ENCODE data around the gene SPOCK1. TPM values are rescaled to one million over a fixed set of nuclear protein-coding genes. Genes with fewer than 3 reads are reported as not detected.
"Not testable (repeated sequence)": the region's sequence is repeated elsewhere in the genome, so short reads cannot be mapped to it uniquely, and the experiment has no call there.

Gene SPOCK1
- total RNA-seq, 1 experiment from 2014 or later: 0.27 TPM

- H4K20me1 ChIP-seq (ENCODE audit: insufficient read depth): no peaks in the 10 kb centered on the region
- DNase-seq (ENCODE audit: low read depth, low spot score): no peak
- no peak for ATAC-seq
- H3K27me3 ChIP-seq (ENCODE audit: insufficient read depth, low read length): peaks cover 31% of the 10 kb centered on the region
- H3K4me2 ChIP-seq (ENCODE audit: low read length): no peak overlapping the region
- no peak for TF ChIP-seq ELF1 (IDR thresholded peaks at IDR 0.05; ENCODE audit: borderline replicate concordance, low read depth)
- TF ChIP-seq SP1 (IDR thresholded peaks at IDR 0.05; ENCODE audit: low read depth): no peak
- H3K4me3 ChIP-seq (replicated peaks in 1 of 2; ENCODE audit: low read depth in 1 of 2, low read length in 2 of 2): no peak overlapping the region
- intact Hi-C loops (cut with micrococcal nuclease): no loop called here
- H3K27ac ChIP-seq (ENCODE audit: low read depth, low read length): no peak overlapping the region
- no peaks in the 10 kb centered on the region for H3K79me2 ChIP-seq (ENCODE audit: insufficient read depth, low read length)
- no peaks in the 10 kb centered on the region for H3K36me3 ChIP-seq (ENCODE audit: control insufficient read depth in 1 of 2, insufficient read depth in 2 of 2, low read length in 2 of 2)
- H3K9ac ChIP-seq (ENCODE audit: low read length): no peak overlapping the region
- H3K9me3 ChIP-seq (ENCODE audit: control insufficient read depth in 1 of 2, insufficient read depth in 1 of 2, low read depth in 1 of 2, low read length in 2 of 2): no peaks in the 10 kb centered on the region
- POLR2A ChIA-PET: no interaction called here
- no peaks in the 10 kb centered on the region for H3K4me1 ChIP-seq (ENCODE audit: control insufficient read depth in 1 of 2, insufficient read depth in 2 of 2, low read length in 2 of 2)
- no peak overlapping the region for H2AFZ ChIP-seq (ENCODE audit: low read depth, low read length, poor library complexity, severe bottlenecking)
- CTCF ChIA-PET: no interaction called here
- H3K9me2 ChIP-seq (ENCODE audit: insufficient read depth): no peaks in the 10 kb centered on the region
- BruUV-seq (replicated peaks): no TSS peak
- RAD21 ChIA-PET (ENCODE audit: low non-redundant PET in 1 of 2, low total read pairs in 2 of 2, uncharacterized antibody in 2 of 2, unreplicated experiment in 2 of 2): interaction anchor here in 1 of 2 experiments (1.0 kb wide), 1 partner anchor 181 kb away, joined by 4 read pairs; no protein-coding TSS in a partner anchor
These were observed 2.1 kb upstream of the SPOCK1 start for GRCh38 chr5:137501226-137501625.

GRCh38 chr5:137500615-137501225 is 1.6 kb upstream of the SPOCK1 start:
- no peaks in the 10 kb centered on the region for H4K20me1 ChIP-seq (ENCODE audit: insufficient read depth)
- BruUV-seq (replicated peaks): no TSS peak
- no peak overlapping the region for H3K9ac ChIP-seq (ENCODE audit: low read length)
- no peaks in the 10 kb centered on the region for H3K79me2 ChIP-seq (ENCODE audit: insufficient read depth, low read length)
- no peak for ATAC-seq
- intact Hi-C loops (cut with micrococcal nuclease): no loop called here
- no peaks in the 10 kb centered on the region for H3K9me2 ChIP-seq (ENCODE audit: insufficient read depth)
- ChIA-PET RAD21 (ENCODE audit: low non-redundant PET in 1 of 2, low total read pairs in 2 of 2, uncharacterized antibody in 2 of 2, unreplicated experiment in 2 of 2) (no interaction called here), POLR2A (no interaction called here), CTCF (no interaction called here)
- no peak overlapping the region for H2AFZ ChIP-seq (ENCODE audit: low read depth, low read length, poor library complexity, severe bottlenecking)
- no peak for TF ChIP-seq EZH2phosphoT487 (IDR thresholded peaks at IDR 0.05; ENCODE audit: borderline replicate concordance)
- no peak for TF ChIP-seq SIN3A (IDR thresholded peaks at IDR 0.05; ENCODE audit: low read depth)
- TF ChIP-seq, protein P1, sequence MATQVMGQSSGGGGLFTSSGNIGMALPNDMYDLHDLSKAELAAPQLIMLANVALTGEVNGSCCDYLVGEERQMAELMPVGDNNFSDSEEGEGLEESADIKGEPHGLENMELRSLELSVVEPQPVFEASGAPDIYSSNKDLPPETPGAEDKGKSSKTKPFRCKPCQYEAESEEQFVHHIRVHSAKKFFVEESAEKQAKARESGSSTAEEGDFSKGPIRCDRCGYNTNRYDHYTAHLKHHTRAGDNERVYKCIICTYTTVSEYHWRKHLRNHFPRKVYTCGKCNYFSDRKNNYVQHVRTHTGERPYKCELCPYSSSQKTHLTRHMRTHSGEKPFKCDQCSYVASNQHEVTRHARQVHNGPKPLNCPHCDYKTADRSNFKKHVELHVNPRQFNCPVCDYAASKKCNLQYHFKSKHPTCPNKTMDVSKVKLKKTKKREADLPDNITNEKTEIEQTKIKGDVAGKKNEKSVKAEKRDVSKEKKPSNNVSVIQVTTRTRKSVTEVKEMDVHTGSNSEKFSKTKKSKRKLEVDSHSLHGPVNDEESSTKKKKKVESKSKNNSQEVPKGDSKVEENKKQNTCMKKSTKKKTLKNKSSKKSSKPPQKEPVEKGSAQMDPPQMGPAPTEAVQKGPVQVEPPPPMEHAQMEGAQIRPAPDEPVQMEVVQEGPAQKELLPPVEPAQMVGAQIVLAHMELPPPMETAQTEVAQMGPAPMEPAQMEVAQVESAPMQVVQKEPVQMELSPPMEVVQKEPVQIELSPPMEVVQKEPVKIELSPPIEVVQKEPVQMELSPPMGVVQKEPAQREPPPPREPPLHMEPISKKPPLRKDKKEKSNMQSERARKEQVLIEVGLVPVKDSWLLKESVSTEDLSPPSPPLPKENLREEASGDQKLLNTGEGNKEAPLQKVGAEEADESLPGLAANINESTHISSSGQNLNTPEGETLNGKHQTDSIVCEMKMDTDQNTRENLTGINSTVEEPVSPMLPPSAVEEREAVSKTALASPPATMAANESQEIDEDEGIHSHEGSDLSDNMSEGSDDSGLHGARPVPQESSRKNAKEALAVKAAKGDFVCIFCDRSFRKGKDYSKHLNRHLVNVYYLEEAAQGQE (IDR thresholded peaks at IDR 0.05; ENCODE audit: low read depth): no peak
- TF ChIP-seq ZFX (IDR thresholded peaks at IDR 0.05): no peak
- no peak for TF ChIP-seq CEBPB (IDR thresholded peaks at IDR 0.05; ENCODE audit: low read depth)
- TF ChIP-seq ZNF274 (IDR thresholded peaks at IDR 0.05; ENCODE audit: low read depth, low read length): no peak
- no peak for TF ChIP-seq FOSL1 (IDR thresholded peaks at IDR 0.05; ENCODE audit: low read depth)
- DNase-seq (ENCODE audit: low read depth, low spot score): no peak
- H3K4me3 ChIP-seq (replicated peaks in 1 of 2; ENCODE audit: low read depth in 1 of 2, low read length in 2 of 2): no peak overlapping the region
- no peak overlapping the region for H3K27ac ChIP-seq (ENCODE audit: low read depth, low read length)
- peaks cover 36% of the 10 kb centered on the region for H3K27me3 ChIP-seq (ENCODE audit: insufficient read depth, low read length)
- H3K4me1 ChIP-seq (ENCODE audit: control insufficient read depth in 1 of 2, insufficient read depth in 2 of 2, low read length in 2 of 2): no peaks in the 10 kb centered on the region
- no peaks in the 10 kb centered on the region for H3K36me3 ChIP-seq (ENCODE audit: control insufficient read depth in 1 of 2, insufficient read depth in 2 of 2, low read length in 2 of 2)
- no peak overlapping the region for H3K4me2 ChIP-seq (ENCODE audit: low read length)
- H3K9me3 ChIP-seq (ENCODE audit: control insufficient read depth in 1 of 2, insufficient read depth in 1 of 2, low read depth in 1 of 2, low read length in 2 of 2): no peaks in the 10 kb centered on the region

DNA sequence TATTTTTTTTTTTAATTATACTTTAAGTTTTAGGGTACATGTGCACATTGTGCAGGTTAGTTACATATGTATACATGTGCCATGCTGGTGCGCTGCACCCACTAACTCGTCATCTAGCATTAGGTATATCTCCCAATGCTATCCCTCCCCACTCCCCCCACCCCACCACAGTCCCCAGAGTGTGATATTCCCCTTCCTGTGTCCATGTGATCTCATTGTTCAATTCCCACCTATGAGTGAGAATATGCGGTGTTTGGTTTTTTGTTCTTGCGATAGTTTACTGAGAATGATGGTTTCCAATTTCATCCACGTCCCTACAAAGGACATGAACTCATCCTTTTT is 351 bp upstream of the SPOCK1 start:
- DNase-seq (ENCODE audit: low read depth, low spot score); H3K79me2 ChIP-seq (ENCODE audit: insufficient read depth, low read length); H3K36me3 ChIP-seq (ENCODE audit: control insufficient read depth in 1 of 2, insufficient read depth in 2 of 2, low read length in 2 of 2); POLR2A ChIA-PET; ATAC-seq; H3K9me3 ChIP-seq (ENCODE audit: control insufficient read depth in 1 of 2, insufficient read depth in 1 of 2, low read depth in 1 of 2, low read length in 2 of 2); H3K4me3 ChIP-seq (replicated peaks in 1 of 2; ENCODE audit: low read depth in 1 of 2, low read length in 2 of 2); RAD21 ChIA-PET (ENCODE audit: low non-redundant PET in 1 of 2, low total read pairs in 2 of 2, uncharacterized antibody in 2 of 2, unreplicated experiment in 2 of 2); BruUV-seq (replicated peaks); H3K27ac ChIP-seq (ENCODE audit: low read depth, low read length); H3K4me1 ChIP-seq (ENCODE audit: control insufficient read depth in 1 of 2, insufficient read depth in 2 of 2, low read length in 2 of 2); H3K9me2 ChIP-seq (ENCODE audit: insufficient read depth); H2AFZ ChIP-seq (ENCODE audit: low read depth, low read length, poor library complexity, severe bottlenecking); H4K20me1 ChIP-seq (ENCODE audit: insufficient read depth); H3K9ac ChIP-seq (ENCODE audit: low read length); H3K4me2 ChIP-seq (ENCODE audit: low read length): not testable (repeated sequence)
- H3K27me3 ChIP-seq (ENCODE audit: insufficient read depth, low read length): peaks cover 41% of the 10 kb centered on the region
- intact Hi-C loops (cut with micrococcal nuclease): loop anchor here (1.0 to 10.0 kb wide), 3 partner anchors 155 to 695 kb away; no protein-coding TSS in a partner anchor
- CTCF ChIA-PET: interaction anchor here (1.0 kb wide), 1 partner anchor 179 kb away, joined by 6 read pairs; no protein-coding TSS in a partner anchor

Measured in HCT116 (cell line).